ENCODE results near the gene AGBL1. TPM values are rescaled to one million over a fixed set of nuclear protein-coding genes. Genes with fewer than 3 reads are reported as not detected.

The AGBL1 gene
- total RNA-seq, 4 donors from 2014 or later: 0.40 TPM; not detected in 3

- no peak for TF ChIP-seq POLR2A (IDR thresholded peaks at IDR 0.05)
- TF ChIP-seq, protein P1, sequence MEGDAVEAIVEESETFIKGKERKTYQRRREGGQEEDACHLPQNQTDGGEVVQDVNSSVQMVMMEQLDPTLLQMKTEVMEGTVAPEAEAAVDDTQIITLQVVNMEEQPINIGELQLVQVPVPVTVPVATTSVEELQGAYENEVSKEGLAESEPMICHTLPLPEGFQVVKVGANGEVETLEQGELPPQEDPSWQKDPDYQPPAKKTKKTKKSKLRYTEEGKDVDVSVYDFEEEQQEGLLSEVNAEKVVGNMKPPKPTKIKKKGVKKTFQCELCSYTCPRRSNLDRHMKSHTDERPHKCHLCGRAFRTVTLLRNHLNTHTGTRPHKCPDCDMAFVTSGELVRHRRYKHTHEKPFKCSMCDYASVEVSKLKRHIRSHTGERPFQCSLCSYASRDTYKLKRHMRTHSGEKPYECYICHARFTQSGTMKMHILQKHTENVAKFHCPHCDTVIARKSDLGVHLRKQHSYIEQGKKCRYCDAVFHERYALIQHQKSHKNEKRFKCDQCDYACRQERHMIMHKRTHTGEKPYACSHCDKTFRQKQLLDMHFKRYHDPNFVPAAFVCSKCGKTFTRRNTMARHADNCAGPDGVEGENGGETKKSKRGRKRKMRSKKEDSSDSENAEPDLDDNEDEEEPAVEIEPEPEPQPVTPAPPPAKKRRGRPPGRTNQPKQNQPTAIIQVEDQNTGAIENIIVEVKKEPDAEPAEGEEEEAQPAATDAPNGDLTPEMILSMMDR (IDR thresholded peaks at IDR 0.05): no peak
- Histone ChIP-seq H3K36me3 (no peaks in the 10 kb centered on the region), H3K9me3 (no peaks in the 10 kb centered on the region), H3K27me3 (no peaks in the 10 kb centered on the region), H3K4me1 (no peaks in the 10 kb centered on the region), H3K27ac (no peak overlapping the region), H3K4me3 (no peak overlapping the region)
- no peak for DNase-seq
These were observed 566.3 kb downstream of the AGBL1 start for GRCh38 chr15:86645925-86646500.

- H3K9me3 ChIP-seq: no peaks in the 10 kb centered on the region
- H3K36me3 ChIP-seq: no peaks in the 10 kb centered on the region
- no peak overlapping the region for H3K27ac ChIP-seq
- H3K4me1 ChIP-seq: no peaks in the 10 kb centered on the region
- H3K27me3 ChIP-seq: no peaks in the 10 kb centered on the region
- no peak for DNase-seq
- H3K4me3 ChIP-seq: no peak overlapping the region
- no peak for TF ChIP-seq POLR2A (IDR thresholded peaks at IDR 0.05)
- TF ChIP-seq, protein P1 (IDR thresholded peaks at IDR 0.05): no peak
These were observed 568.3 kb downstream of the AGBL1 start for GRCh38 chr15:86647810-86648440.

GRCh38 chr15:86649277-86649676, 569.6 kb downstream of the AGBL1 start:
- H3K4me3 ChIP-seq: no peak overlapping the region
- no peaks in the 10 kb centered on the region for H3K4me1 ChIP-seq
- no peaks in the 10 kb centered on the region for H3K27me3 ChIP-seq
- no peak for DNase-seq
- no peak overlapping the region for H3K27ac ChIP-seq
- no peaks in the 10 kb centered on the region for H3K9me3 ChIP-seq
- TF ChIP-seq, protein P1 (IDR thresholded peaks at IDR 0.05): no peak
- TF ChIP-seq POLR2A (IDR thresholded peaks at IDR 0.05): no peak
- H3K36me3 ChIP-seq: no peaks in the 10 kb centered on the region

- TF ChIP-seq POLR2A (IDR thresholded peaks at IDR 0.05): no peak
- TF ChIP-seq, protein P1 (IDR thresholded peaks at IDR 0.05): no peak
- DNase-seq: no peak
- H3K36me3 ChIP-seq: no peaks in the 10 kb centered on the region
- no peaks in the 10 kb centered on the region for H3K4me1 ChIP-seq
- H3K27me3 ChIP-seq: no peaks in the 10 kb centered on the region
- H3K9me3 ChIP-seq: no peaks in the 10 kb centered on the region
- no peak overlapping the region for H3K4me3 ChIP-seq
- no peak overlapping the region for H3K27ac ChIP-seq
These were observed 570.4 kb downstream of the AGBL1 start for GRCh38 chr15:86650094-86650493.

DNA sequence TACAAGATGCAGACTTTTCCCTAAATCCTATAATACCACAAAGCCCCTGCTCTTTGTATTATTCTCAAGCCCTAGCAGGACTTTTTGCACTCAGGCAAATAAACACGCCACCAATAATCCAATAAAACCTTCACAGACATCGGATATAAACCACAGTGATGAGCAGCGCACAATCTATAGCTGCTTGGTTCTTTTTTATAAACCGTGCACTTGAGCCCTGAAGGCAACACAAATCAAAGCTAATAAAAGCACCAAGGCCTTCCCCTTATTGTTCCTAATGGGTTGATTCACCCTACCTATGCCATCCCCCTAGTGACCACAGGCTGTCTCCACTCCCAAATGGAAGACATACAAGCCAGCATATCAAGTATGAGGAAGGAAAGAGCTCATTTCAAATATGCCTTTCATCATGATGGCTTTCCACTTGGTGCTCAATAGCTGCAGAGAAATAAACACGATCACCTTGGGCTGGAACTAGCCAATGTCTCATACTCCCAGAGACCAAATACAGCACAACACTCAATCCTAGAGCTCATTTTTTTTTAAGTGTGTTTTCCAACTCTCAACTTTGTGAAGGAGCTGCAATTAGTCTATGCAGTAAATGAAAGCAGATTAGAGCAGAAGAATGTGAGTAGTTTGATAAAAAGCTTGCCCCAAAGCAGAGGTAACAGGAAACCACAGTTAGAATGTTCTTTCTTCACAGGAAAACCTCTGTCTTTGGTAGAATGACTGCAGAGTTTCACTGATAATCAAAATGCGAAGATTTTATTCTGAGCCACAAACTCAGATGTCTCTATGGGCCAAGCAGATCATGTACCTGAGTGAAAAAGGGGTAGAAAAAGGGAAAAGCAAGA, 573.9 kb downstream of the AGBL1 start:
- peak overlapping the region; percentile 12 to 52 (median 20) for H3K27ac ChIP-seq
- no peaks in the 10 kb centered on the region for H3K9me3 ChIP-seq
- no peaks in the 10 kb centered on the region for H3K27me3 ChIP-seq
- H3K36me3 ChIP-seq: no peaks in the 10 kb centered on the region
- H3K4me1 ChIP-seq: no peaks in the 10 kb centered on the region
- DNase-seq: no peak
- TF ChIP-seq POLR2A (IDR thresholded peaks at IDR 0.05): no peak
- TF ChIP-seq, protein P1 (IDR thresholded peaks at IDR 0.05): no peak
- no peak overlapping the region for H3K4me3 ChIP-seq

All from Peyer's patch (tissue), 4 donors.